Hematopoietic multipotent progenitor cell treated with erythropoietin and hydrocortisone succinate and interleukin-3 and kit ligand, for 15 days (in vitro differentiated cells): ENCODE results near the gene CCDC69.
A peak's percentile ranks its signal among the peaks of the same experiment; 100 is the strongest.
"Not testable (repeated sequence)": the region's sequence is repeated elsewhere in the genome, so short reads cannot be mapped to it uniquely, and the experiment has no call there.

Source experiments
- DNase-seq: peaks from one replicate; pipeline ENCODE4 v3.0.0-alpha.2; 2015; ENCODE audit warnings: low spot score

The CCDC69 gene

GRCh38 chr5:151223447-151224264, at the start of gene CCDC69:
CCDC69 (minus strand) TSS chr5:151224092; CDS start chr5:151223970, 122 bp downstream.
- DNase-seq: peak; percentile 60

DNA sequence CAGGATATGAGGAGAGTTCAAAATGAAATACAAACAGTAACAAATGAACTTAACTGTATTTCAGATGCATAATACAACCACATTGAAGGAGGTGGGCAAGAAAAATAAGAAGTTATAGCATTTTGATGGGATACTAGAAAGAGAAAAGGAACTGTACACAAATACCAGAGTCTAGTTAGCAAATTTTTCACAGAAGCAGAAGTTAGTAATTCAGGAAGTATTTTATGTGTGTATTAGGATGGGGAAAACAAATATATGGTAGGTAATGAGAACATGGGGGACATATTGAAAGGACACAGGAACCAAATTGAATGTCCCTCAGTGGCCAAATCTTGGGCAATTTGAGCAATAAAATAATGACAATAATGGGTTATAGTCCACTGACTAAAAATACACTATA, 47.4 kb upstream of the CCDC69 start:
- DNase-seq: no peak

DNA sequence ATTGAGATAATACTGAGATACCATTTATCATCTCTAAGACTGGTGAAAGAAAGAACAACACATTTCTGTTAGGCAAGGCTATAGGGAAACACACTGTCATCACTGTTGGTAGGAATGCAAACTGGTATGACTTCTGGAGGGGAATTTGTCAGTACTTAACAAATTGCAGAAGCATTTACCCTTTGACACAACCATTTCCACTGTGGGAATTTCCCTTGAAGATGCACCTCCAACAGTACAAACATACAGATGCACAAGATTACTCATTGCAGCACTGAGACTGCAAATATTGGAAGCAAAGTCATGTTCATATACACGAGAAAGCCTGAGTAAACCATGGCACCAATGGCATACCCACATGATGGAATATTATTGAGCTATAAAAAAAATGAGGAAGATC, 46.7 kb upstream of the CCDC69 start:
- no peak for DNase-seq

DNA sequence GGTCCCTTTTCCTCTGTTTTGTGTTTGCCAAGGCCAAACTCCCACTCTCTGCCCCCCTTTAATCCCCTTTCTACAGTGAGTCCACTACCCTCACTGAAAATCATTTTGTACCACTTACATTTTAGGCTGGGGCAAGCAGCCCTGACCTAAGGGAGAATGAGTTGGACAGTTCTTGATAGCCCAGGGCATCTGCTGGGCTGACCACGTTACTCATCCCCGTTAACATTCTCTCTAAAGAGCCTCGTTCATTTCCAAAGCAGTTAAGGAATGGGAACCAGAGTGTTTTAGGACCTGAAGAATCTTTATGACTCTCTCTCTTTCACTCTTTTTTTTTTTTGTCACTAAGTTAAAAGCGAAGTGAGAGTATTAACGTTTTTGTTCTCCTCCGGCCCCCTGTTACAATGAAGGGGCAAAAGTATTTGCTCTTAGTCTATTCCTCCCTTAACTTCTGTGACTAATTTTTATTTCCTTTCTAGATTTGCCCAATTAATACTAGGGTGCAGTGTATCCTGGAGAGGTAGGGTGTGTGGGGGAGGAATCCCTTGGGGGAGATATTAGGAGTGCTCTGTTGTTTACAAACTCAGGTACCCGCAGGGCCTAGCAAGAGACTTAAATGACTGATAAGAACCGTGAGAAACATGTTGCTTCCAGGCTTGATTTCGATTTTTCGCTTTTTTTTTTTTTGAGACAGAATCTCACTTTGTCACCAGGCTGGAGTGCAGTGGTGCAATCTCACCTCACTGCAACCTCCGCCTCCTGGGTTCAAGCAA, 43.8 kb upstream of the CCDC69 start:
- DNase-seq: no peak

DNA sequence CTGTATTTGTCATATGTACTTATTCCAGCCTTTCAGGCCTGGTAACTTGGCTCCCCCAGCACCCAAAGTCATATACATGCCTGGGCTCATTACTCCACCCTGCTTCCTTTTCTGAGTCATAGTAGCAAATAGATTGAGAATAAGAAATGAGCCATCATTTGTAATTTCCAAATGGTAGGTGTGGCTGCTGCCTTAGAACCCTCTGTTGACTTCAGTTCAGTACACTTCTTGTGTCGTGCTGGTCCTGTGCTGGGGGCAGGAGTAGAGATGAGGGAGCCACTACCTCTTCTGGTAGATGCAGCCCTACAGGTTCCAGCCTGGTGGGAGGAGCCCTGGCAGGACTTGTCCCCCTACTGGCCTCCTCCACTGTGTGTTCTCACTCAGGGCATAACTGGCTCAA, 40.2 kb upstream of the CCDC69 start:
- no peak for DNase-seq

DNA sequence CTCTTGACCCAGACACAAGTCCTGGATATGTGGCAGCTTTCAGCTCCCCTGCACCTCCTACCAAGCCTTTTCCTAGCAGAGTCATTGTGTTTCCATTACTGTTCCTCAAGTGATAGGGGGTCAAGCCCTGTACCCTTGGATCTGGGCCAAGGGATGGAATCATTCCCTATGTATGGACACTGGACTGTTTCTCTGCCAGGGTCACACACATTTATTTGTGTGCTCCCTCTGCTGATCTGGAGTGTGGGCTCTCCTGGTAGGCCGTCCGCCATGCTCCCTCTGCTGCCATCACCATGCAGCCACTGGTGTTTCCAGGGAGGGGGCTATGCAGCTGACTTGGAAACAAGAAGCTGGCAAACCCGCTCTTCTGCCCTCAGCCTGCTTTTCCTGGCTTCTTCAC, 38.6 kb upstream of the CCDC69 start:
- no peak for DNase-seq

DNA sequence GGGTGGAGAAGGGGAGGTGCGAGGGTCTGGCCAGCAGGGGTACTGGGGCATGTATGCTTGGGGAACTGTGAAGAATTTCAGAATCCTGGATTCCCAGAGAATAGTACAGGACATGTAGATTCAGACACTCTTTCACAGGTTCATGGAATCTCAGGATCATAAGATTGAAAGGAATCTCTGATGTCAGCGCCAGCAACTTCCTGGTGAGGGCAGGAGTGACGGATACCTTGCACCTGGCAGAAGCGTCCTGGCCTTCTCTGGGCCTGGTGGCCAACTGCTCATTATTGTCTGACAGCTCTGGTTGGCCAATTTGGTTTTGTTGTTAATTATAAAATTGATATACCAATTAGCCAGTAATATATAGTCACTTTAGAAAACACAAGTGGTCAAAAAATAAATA, 36.0 kb upstream of the CCDC69 start:
- DNase-seq: no peak

DNA sequence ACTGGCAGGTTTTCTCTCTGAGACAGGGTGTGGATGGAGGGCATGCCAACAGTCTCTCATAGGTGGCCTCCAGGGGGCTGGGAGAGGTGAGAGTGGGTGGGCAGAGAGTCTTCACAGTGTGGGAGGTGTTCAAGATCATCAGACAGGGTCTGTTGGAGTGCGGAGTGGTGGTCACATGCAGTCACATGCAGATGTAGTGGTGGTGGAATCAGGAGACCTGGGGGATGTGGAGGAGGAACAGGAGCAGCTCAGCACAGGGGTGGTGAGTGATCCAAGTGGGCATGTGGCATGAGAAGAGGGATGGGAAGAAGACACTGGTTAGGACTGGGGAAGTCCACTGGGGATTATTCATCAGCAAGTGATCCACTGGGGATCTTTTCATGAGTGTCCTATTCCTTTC, 34.9 kb upstream of the CCDC69 start:
- DNase-seq: no peak

- no peak for DNase-seq
Measured at GRCh38 chr5:151258201-151258611, 34.3 kb upstream of the CCDC69 start.

DNA sequence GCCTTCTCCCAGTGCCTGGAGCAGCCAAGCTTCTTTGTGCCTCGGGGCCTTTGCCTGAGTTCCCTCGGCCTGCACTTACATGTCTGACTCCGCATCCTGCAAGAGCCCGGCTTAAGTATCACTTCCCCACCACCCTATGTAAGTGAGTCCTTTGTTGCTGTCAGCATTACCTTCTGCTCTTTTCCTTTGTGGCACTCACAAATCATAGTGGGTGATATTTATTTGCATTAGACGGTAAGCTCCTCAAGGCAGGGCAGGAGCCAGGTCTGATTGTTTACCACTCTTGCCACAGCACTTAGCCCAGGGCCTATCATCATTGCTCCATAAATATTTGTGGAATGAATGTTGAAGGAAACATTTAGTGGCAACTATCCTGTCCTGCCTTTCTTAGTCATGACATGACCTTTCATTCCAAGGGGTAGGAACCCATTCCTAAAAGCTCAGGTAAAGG, 33.9 kb upstream of the CCDC69 start:
- no peak for DNase-seq

DNA sequence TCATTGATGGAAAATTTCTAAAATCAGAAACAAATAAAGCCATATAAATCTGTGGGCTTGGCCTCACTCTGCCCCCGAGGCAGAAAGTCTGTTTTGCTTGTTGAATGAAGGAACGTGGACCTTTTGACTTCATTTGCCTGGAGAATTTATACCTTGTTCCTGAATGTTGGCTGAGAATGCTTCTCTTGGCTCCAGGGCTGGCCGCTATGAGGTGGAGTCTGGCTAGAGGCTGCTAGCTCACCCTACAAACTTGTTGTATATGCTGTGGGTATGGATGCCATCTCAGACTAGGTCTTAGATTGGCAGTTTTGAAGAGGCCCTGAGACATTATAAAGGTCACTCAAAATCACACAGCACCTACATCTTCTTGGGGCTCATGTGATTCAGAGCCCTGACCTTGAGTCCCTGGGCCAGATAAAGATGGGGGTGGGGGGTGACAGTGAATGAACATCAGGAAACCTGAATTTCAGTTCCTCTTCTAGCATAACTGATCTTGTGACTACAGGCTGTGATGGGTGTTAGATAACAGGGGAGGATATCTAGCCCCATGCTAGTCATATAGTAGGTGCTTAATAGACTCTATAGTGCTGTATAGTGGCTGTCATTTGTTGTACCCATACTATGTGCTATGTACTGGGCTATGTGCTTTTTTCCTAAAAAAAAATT, 31.9 kb upstream of the CCDC69 start:
- DNase-seq: no peak

DNA sequence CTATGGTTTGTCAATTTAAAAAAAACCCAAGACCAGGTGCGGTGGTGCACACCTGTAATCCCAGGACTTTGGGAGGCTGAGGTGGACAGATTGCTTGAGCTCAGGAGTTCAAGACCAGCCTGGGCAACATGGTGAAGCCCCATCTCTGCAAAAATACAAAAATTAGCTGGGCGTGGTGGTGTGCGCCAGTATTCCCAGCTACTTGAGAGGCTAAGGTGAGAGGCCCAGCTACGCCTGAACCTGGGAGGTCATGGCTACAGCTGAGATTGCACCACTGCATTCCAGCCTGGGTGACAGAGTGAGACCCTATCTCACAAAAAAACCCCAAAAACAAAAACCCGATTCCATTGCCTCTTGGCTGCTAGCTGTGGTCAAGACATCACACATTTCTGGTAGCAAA, 31.1 kb upstream of the CCDC69 start:
- not testable (repeated sequence) for DNase-seq

GRCh38 chr5:151254556-151254955, 30.7 kb upstream of the CCDC69 start:
- no peak for DNase-seq

GRCh38 chr5:151253605-151253950, 29.7 kb upstream of the CCDC69 start:
- DNase-seq: no peak

GRCh38 chr5:151252762-151253604, 29.1 kb upstream of the CCDC69 start, which contains the start of gene GM2A:
GM2A (plus strand) TSS chr5:151253185; CDS start chr5:151253217, 32 bp downstream.
- DNase-seq: peak; percentile 99

- no peak for DNase-seq
Measured at GRCh38 chr5:151251621-151252020, 27.7 kb upstream of the CCDC69 start.

DNA sequence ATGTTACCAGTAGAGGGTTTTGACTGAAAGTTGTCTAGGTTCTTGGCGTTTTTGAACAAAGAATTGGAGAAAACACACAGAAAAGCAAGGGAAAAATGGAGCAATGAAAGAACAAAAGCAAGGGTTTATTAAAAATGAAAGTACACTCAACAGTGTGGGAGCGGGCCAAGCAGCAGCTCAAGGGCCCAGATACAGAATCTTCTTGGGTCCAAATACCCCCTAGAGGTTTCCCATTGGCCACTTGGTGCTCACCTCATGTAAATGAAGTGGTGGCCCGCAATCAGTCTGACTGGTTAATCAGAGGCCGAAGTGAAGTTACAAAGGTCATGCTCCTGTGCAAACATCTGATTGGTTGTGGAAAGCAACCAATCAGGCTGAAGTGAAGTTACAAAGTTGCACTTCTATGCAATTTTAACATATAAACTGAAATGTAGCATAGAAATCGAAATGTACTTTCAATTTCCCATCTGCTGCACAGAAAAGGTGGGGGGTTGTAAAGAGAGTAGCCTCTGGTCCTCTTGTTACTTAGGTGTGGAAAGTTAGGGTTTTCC, 27.2 kb upstream of the CCDC69 start:
- DNase-seq: no peak

DNA sequence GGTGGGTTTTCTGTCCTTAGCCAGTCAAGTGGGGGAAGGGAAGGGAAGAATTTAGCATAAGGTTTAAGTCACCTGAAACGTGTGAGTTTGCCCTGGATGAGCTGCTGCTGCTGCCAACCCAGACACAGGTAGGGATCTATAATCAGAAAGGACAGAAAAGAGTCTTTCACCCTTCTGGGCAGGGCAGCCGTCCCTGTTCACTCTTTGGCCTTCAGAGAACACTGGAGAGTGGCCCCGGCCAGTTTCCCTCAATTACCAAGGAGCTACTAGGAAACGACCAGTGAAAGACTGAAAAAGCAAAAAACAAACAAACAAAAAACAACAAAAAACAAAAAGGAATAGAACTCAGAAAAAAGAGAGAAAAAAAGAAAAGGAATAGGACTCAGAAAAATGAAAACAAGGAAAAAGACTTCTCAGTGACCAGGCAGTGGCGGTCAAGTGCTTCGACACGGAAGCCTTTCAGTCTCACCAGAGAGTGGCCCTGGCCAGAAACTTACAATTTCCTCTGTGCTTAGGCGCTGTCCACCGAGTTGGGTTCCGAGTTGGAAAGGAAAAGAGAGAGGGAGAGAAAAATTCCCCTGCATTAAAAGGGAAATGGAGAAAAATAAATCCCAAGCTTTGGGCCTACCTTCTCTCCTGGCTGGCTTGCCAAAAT, 26.6 kb upstream of the CCDC69 start:
- no peak for DNase-seq

- no peak for DNase-seq
Measured at GRCh38 chr5:151249281-151249680, 25.4 kb upstream of the CCDC69 start.

DNA sequence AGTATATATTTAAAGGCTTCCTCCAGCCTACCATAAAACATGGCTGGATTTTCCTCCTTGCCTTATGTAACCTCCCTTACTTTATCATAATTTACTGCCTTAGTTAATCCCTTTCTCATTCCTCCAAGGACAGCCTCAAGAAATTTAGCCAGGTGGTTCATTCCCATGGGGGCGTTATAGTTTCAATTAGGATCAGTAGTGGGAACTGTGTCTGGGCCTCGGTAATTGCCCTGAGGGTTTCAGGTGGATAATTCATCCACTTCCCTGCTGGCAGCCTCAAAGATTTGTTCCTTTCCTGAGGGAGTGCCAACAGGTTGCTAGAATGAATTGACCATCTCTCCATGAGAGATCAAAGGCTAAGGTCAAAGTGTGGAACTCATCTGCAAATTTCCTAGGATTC, 24.8 kb upstream of the CCDC69 start:
- no peak for DNase-seq

GRCh38 chr5:151245680-151246219, 21.9 kb upstream of the CCDC69 start:
- no peak for DNase-seq
